ENCODE results near the gene SSBP3. TPM values are rescaled to one million over a fixed set of nuclear protein-coding genes. Genes with fewer than 3 reads are reported as not detected.

SSBP3 gene
- total and polyA plus RNA-seq, 9 of the 15 experiments (the other 6 are each of a cell fraction or from before 2014, with no cell fraction given): 8.7 to 108 (median 33.8) TPM

- Histone ChIP-seq H3K9me3 (replicated peaks; ENCODE audit: control insufficient read depth, insufficient read depth, low read depth, low read length) (no peaks in the 10 kb centered on the region), H3K9me1 (ENCODE audit: control insufficient read depth, insufficient read depth, low read length) (peaks cover 9% of the 10 kb centered on the region), H3K4me2 (ENCODE audit: insufficient read depth, low read length) (no peak overlapping the region), H3K4me3 (no peak overlapping the region), H3K4me1 (replicated peaks in 1 of 2; ENCODE audit: control insufficient read depth in 2 of 2, insufficient read depth in 2 of 2, low read length in 2 of 2) (peaks cover 42 to 53% of the 10 kb centered on the region in 2 experiments), H3K79me2 (ENCODE audit: control insufficient read depth, insufficient read depth, low read length) (peaks cover 92% of the 10 kb centered on the region), H3K36me3 (ENCODE audit: control insufficient read depth, insufficient read depth, low read length) (no peaks in the 10 kb centered on the region; the same call in 2 of the 3 replicates), H3K27ac (ENCODE audit: extremely low read depth, low read depth, low read length) (no peak overlapping the region), H3K9ac (ENCODE audit: insufficient read depth in 1 of 2, low read depth in 2 of 2, low read length in 2 of 2) (peak overlapping the region in 1 of 2 experiments; percentile 31; a peak in 1 of 4 replicates), H4K20me1 (replicated peaks; ENCODE audit: control insufficient read depth, insufficient read depth, low read length) (peaks cover 49% of the 10 kb centered on the region), H2AFZ (ENCODE audit: low read depth, low read length) (no peak overlapping the region), H3K27me3 (ENCODE audit: control insufficient read depth in 2 of 2, insufficient read depth in 2 of 2, low read length in 2 of 2) (no peaks in the 10 kb centered on the region)
- ATAC-seq: no peak
- WGBS (ENCODE audit: insufficient coverage, low coverage, missing lambda C conversion rate): 61% methylated on average over 12 of the region's 12 CpGs
- in situ Hi-C loops (cut with MboI): no loop called here
- ChIA-PET POLR2A (interaction anchor here (0.7 to 1.6 kb wide), 5 partner anchors 10 to 92 kb away, joined by 3 to 11 read pairs (median 5); no protein-coding TSS in a partner anchor), CTCF (ENCODE audit: low intra/inter-chr PET ratio) (no interaction called here)
- FAIRE-seq: no peak
- TF ChIP-seq E2F8 (IDR thresholded peaks at IDR 0.05; ENCODE audit: low read depth, partially characterized antibody) (no peak), ZFP36 (IDR thresholded peaks at IDR 0.05; ENCODE audit: low read depth, low read length, partially characterized antibody) (no peak), HDGF (IDR thresholded peaks at IDR 0.05) (no peak), MITF (IDR thresholded peaks at IDR 0.05) (no peak), KLF16 (IDR thresholded peaks at IDR 0.05) (no peak), FOXA3 (CRISPR knock-in tag; conservative IDR thresholded peaks at IDR 0.05 in 1 of 2, IDR thresholded peaks at IDR 0.05 in 1 of 2) (peak; percentile 52 to 55; a peak in 3 of 4 replicates), BACH1 (tag; IDR thresholded peaks at IDR 0.05) (no peak)
- DNase-seq (ENCODE audit: extremely low read depth in 1 of 4, low spot score in 3 of 4): no peak
- intact Hi-C loops (cut with micrococcal nuclease): no loop called here
- no TSS peak for BruUV-seq (replicated peaks)
Observed at GRCh38 chr1:54290506-54291184, 115.5 kb downstream of the SSBP3 start.
